ENCODE results near the gene ATXN7L1.

- no peak for TF ChIP-seq POLR2AphosphoS5 (IDR thresholded peaks at IDR 0.05)
- TF ChIP-seq, protein P1, sequence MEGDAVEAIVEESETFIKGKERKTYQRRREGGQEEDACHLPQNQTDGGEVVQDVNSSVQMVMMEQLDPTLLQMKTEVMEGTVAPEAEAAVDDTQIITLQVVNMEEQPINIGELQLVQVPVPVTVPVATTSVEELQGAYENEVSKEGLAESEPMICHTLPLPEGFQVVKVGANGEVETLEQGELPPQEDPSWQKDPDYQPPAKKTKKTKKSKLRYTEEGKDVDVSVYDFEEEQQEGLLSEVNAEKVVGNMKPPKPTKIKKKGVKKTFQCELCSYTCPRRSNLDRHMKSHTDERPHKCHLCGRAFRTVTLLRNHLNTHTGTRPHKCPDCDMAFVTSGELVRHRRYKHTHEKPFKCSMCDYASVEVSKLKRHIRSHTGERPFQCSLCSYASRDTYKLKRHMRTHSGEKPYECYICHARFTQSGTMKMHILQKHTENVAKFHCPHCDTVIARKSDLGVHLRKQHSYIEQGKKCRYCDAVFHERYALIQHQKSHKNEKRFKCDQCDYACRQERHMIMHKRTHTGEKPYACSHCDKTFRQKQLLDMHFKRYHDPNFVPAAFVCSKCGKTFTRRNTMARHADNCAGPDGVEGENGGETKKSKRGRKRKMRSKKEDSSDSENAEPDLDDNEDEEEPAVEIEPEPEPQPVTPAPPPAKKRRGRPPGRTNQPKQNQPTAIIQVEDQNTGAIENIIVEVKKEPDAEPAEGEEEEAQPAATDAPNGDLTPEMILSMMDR (IDR thresholded peaks at IDR 0.05) = no peak
- no peak for TF ChIP-seq POLR2A (IDR thresholded peaks at IDR 0.05)
These were observed 210.1 kb downstream of the ATXN7L1 start for GRCh38 chr7:105666324-105666723.

All from prostate gland (tissue), 2 donors.